SK-N-SH (cell line): Measurements from ENCODE around the gene CDH13. TPM values are rescaled to one million over a fixed set of nuclear protein-coding genes. Genes with fewer than 3 reads are reported as not detected.

Source experiments
- CTCF ChIA-PET: fragments of 300-600, 350-600 bp; formaldehyde crosslinking; extraction: SDS; loops from one replicate; lab custom pipeline; 2021; lab: Yijun Ruan, JAX
- POLR2A ChIA-PET: fragments of 350-600 bp; sonication (Branson Sonifier 250); formaldehyde crosslinking; extraction: SDS; loops from one replicate; lab custom pipeline; 2020; ENCODE audit warnings: antibody characterized with exemption, inconsistent platforms; lab: Yijun Ruan, JAX
- DNase-seq: peaks from one replicate; pipeline ENCODE4 v3.0.0; 2012
- H2AFZ ChIP-seq: fragments of 200-600 bp; sonication (generic); 2 replicates; pipeline ENCODE4 v1.8.1; 2016; ENCODE audit warnings: antibody characterized with exemption, mild to moderate bottlenecking, low read depth
- H3F3A ChIP-seq: fragments of 200-600 bp; sonication (generic); replicated peaks from 2 replicates; pipeline ENCODE3; 2016; ENCODE audit warnings: antibody characterized with exemption, mild to moderate bottlenecking; ENCODE audit not compliant: insufficient read depth
- H3K27ac ChIP-seq, 2 experiments: fragments of 200-500 bp in 1 of 2; fragments of 200-600 bp in 1 of 2; sonication (Bioruptor generic) in 1 of 2; sonication (generic), shearing (Covaris generic) in 1 of 2; 2 replicates each; pipeline versions ENCODE4 v1.5.1 to v1.6.1; 2014 to 2016; ENCODE audit warnings: low read depth in 2 of 2, inconsistent platforms in 1 of 2, low read length in 1 of 2, mild to moderate bottlenecking in 1 of 2, mixed read lengths in 1 of 2
- H3K27me3 ChIP-seq: fragments of 200-600 bp; sonication (generic), shearing (Covaris generic); 2 replicates; pipeline ENCODE4 v1.6.1; 2016; ENCODE audit warnings: mixed run types; ENCODE audit not compliant: insufficient read depth
- H3K36me3 ChIP-seq, 2 experiments: fragments of 200-500 bp in 1 of 2; fragments of 200-600 bp in 1 of 2; sonication (Bioruptor generic) in 1 of 2; sonication (generic) in 1 of 2; replicated peaks in 1 of 2; 2 replicates each; pipeline versions ENCODE3 to v1.5.1; 2014 to 2016; ENCODE audit warnings: low read length in 1 of 2, mild to moderate bottlenecking in 1 of 2; ENCODE audit not compliant: insufficient read depth in 2 of 2, control insufficient read depth in 1 of 2
- H3K4me1 ChIP-seq, 2 experiments: fragments of 200-500 bp in 1 of 2; fragments of 200-600 bp in 1 of 2; sonication (Bioruptor generic) in 1 of 2; sonication (generic), shearing (Covaris generic) in 1 of 2; 2 replicates each; pipeline versions ENCODE4 v1.5.1 to v1.6.1; 2014 to 2016; ENCODE audit warnings: low read depth in 1 of 2, low read length in 1 of 2, mixed run types in 1 of 2; ENCODE audit not compliant: insufficient read depth in 2 of 2, control insufficient read depth in 1 of 2
- H3K4me2 ChIP-seq: fragments of 200-600 bp; sonication (generic), shearing (Covaris generic); 2 replicates; pipeline ENCODE4 v1.6.1; 2017; ENCODE audit warnings: mixed run types
- H3K4me3 ChIP-seq, 2 experiments: fragments of 200-500 bp in 1 of 2; fragments of 200-600 bp in 1 of 2; sonication (Bioruptor generic) in 1 of 2; sonication (generic), shearing (Covaris generic) in 1 of 2; 2 replicates each; pipeline versions ENCODE4 v1.5.1 to v1.8.1; 2014 to 2016; ENCODE audit warnings: low read depth in 2 of 2, inconsistent platforms in 1 of 2, low read length in 1 of 2, mild to moderate bottlenecking in 1 of 2, mixed read lengths in 1 of 2, moderate library complexity in 1 of 2
- H3K79me2 ChIP-seq: fragments of 200-600 bp; sonication (generic); 2 replicates; pipeline ENCODE4 v1.8.1; 2017; ENCODE audit warnings: mild to moderate bottlenecking; ENCODE audit not compliant: insufficient read depth
- H3K9ac ChIP-seq: fragments of 200-600 bp; sonication (generic); 2 replicates; pipeline ENCODE4 v1.6.1; 2017; ENCODE audit warnings: mixed run types
- H3K9me2 ChIP-seq: fragments of 200-600 bp; sonication (generic); 2 replicates; pipeline ENCODE4 v1.6.1; 2017; ENCODE audit warnings: mixed run types
- H3K9me3 ChIP-seq: fragments of 200-600 bp; sonication (generic); 2 replicates; pipeline ENCODE4 v1.6.1; 2017; ENCODE audit warnings: mixed run types, mild to moderate bottlenecking, moderate library complexity
- H4K20me1 ChIP-seq: fragments of 200-600 bp; sonication (generic); 2 replicates; pipeline ENCODE4 v1.6.1; 2017; ENCODE audit warnings: mild to moderate bottlenecking, mixed run types; ENCODE audit not compliant: insufficient read depth
- CHD2 ChIP-seq: fragments of 150-350 bp; IDR thresholded peaks from 2 replicates; pipeline ENCODE4 v1.6.1; 2018; ENCODE audit warnings: low read length; ENCODE audit not compliant: partially characterized antibody
- EP300 ChIP-seq, 2 experiments: IDR thresholded peaks; 2 replicates each; pipeline versions ENCODE4 v1.4.0 to v1.6.1; 2012; ENCODE audit warnings: borderline replicate concordance in 1 of 2, low read depth in 1 of 2, low read length in 1 of 2
- FOSL2 ChIP-seq: IDR thresholded peaks from 2 replicates; pipeline ENCODE4 v1.4.0; 2012; ENCODE audit warnings: low read depth, mild to moderate bottlenecking, moderate library complexity, borderline replicate concordance
- FOXJ3 ChIP-seq: sonication (generic); formaldehyde crosslinking; IDR thresholded peaks from 2 replicates; pipeline ENCODE4 v1.5.1; 2020; ENCODE audit warnings: mild to moderate bottlenecking, missing genetic modification reagents
- GATA2 ChIP-seq: sonication (generic); formaldehyde crosslinking; IDR thresholded peaks from 2 replicates; pipeline ENCODE4 v1.5.0; 2020; ENCODE audit warnings: mild to moderate bottlenecking, missing genetic modification reagents
- IRF3 ChIP-seq: fragments of 150-350 bp; IDR thresholded peaks from 2 replicates; pipeline ENCODE4 v1.6.1; 2016; ENCODE audit warnings: mild to moderate bottlenecking, low read depth, low read length
- JUND ChIP-seq: IDR thresholded peaks from 2 replicates; pipeline ENCODE4 v1.4.0; 2012
- MEF2A ChIP-seq: IDR thresholded peaks from 2 replicates; pipeline ENCODE4 v1.4.0; 2012; ENCODE audit warnings: low read depth, borderline replicate concordance
- PBX3 ChIP-seq: IDR thresholded peaks from 2 replicates; pipeline ENCODE4; 2012
- RAD21 ChIP-seq: IDR thresholded peaks from 2 replicates; pipeline ENCODE4 v1.6.1; 2012; ENCODE audit warnings: mild to moderate bottlenecking, low read length
- RCOR1 ChIP-seq: fragments of 150-350 bp; IDR thresholded peaks from 2 replicates; pipeline ENCODE4 v1.6.1; 2017; ENCODE audit warnings: antibody characterized with exemption, low read length
- REST ChIP-seq: IDR thresholded peaks from 2 replicates; pipeline ENCODE4 v1.6.1; 2012; ENCODE audit warnings: mild to moderate bottlenecking, low read depth, low read length, moderate library complexity
- RFX5 ChIP-seq: IDR thresholded peaks from 2 replicates; pipeline ENCODE4 v1.6.1; 2012; ENCODE audit warnings: mild to moderate bottlenecking, improper control_type of control experiment, low read length
- RXRA ChIP-seq: IDR thresholded peaks from 2 replicates; pipeline ENCODE4 v1.4.0; 2012; ENCODE audit warnings: low read depth, mild to moderate bottlenecking, borderline replicate concordance
- SIN3A ChIP-seq: IDR thresholded peaks from 2 replicates; pipeline ENCODE4 v1.6.1; 2012; ENCODE audit warnings: low read depth, mild to moderate bottlenecking, low read length, moderate library complexity, borderline replicate concordance
- TCF12 ChIP-seq: IDR thresholded peaks from 2 replicates; pipeline ENCODE4 v1.4.0; 2012
- TEAD4 ChIP-seq: IDR thresholded peaks from 2 replicates; pipeline ENCODE4 v1.4.0; 2012; ENCODE audit warnings: mild to moderate bottlenecking, borderline replicate concordance; ENCODE audit not compliant: insufficient read depth
- YY1 ChIP-seq: IDR thresholded peaks from 2 replicates; pipeline ENCODE4 v1.4.0; 2012; ENCODE audit warnings: low read depth, mild to moderate bottlenecking
- WGBS: methylation state at CpG from one replicate; pipeline ENCODE4 v1.1.6; 2017; ENCODE audit warnings: low lambda C conversion rate; 5-methylcytosine and 5-hydroxymethylcytosine counted together
- polyA plus RNA-seq, 3 experiments: library from polyadenylated mRNA; depleted of rRNA; stranded (reverse); fragments of >200 nt; gene quantifications; 2 replicates each; pipeline ENCODE4 v1.2.3, GENCODE V29; 2012

CDH13 gene
- polyA plus RNA-seq, 1 of the 3 experiments (the other 2 are of a cell fraction): 93.0 TPM

GRCh38 chr16:83196796-83197195 lies 570.0 kb downstream of the CDH13 start:
- H3K4me1 ChIP-seq: no peaks in the 10 kb centered on the region
- H3F3A ChIP-seq: no peaks in the 10 kb centered on the region
- ChIA-PET CTCF (no interaction called here), POLR2A (no interaction called here)
- H3K4me3 ChIP-seq: no peak overlapping the region
- H3K9me3 ChIP-seq: no peaks in the 10 kb centered on the region
- no peaks in the 10 kb centered on the region for H3K79me2 ChIP-seq
- no peak overlapping the region for H2AFZ ChIP-seq
- 36% methylated on average over 3 of the region's 3 CpGs for WGBS
- no peak overlapping the region for H3K4me2 ChIP-seq
- H3K36me3 ChIP-seq: no peaks in the 10 kb centered on the region
- no peaks in the 10 kb centered on the region for H3K27me3 ChIP-seq
- no peak overlapping the region for H3K27ac ChIP-seq
- no peaks in the 10 kb centered on the region for H3K9me2 ChIP-seq
- H3K9ac ChIP-seq: no peak overlapping the region
- TF ChIP-seq EP300 (IDR thresholded peaks at IDR 0.05; ENCODE audit: borderline replicate concordance in 1 of 2, low read depth in 1 of 2, low read length in 1 of 2) (no peak), REST (no peak), YY1 (no peak), JUND (no peak), TEAD4 (no peak), RAD21 (no peak), FOXJ3 (CRISPR knock-in tag) (no peak), SIN3A (no peak), FOSL2 (no peak), RCOR1 (no peak)
- no peaks in the 10 kb centered on the region for H4K20me1 ChIP-seq
- DNase-seq: no peak

GRCh38 chr16:83197450-83197849 lies 570.7 kb downstream of the CDH13 start:
- H3K27ac ChIP-seq: no peak overlapping the region
- no peaks in the 10 kb centered on the region for H4K20me1 ChIP-seq
- POLR2A ChIA-PET: no interaction called here
- H3K79me2 ChIP-seq: no peaks in the 10 kb centered on the region
- no peak overlapping the region for H3K4me2 ChIP-seq
- no peaks in the 10 kb centered on the region for H3K27me3 ChIP-seq
- CTCF ChIA-PET: no interaction called here
- H3K9me3 ChIP-seq: no peaks in the 10 kb centered on the region
- DNase-seq: no peak
- H3F3A ChIP-seq: no peaks in the 10 kb centered on the region
- no peak overlapping the region for H3K4me3 ChIP-seq
- no peak overlapping the region for H2AFZ ChIP-seq
- H3K9ac ChIP-seq: no peak overlapping the region
- no peaks in the 10 kb centered on the region for H3K4me1 ChIP-seq
- 46% methylated on average over 5 of the region's 5 CpGs for WGBS
- no peaks in the 10 kb centered on the region for H3K36me3 ChIP-seq
- no peaks in the 10 kb centered on the region for H3K9me2 ChIP-seq
- TF ChIP-seq MEF2A (no peak), REST (no peak), GATA2 (CRISPR knock-in tag) (no peak), IRF3 (no peak), CHD2 (no peak), JUND (no peak), RCOR1 (no peak), TCF12 (no peak), RFX5 (no peak), TEAD4 (no peak), RXRA (no peak), PBX3 (no peak), SIN3A (no peak), RAD21 (no peak)
